ENCODE results near the gene TTC14. TPM values are rescaled to one million over a fixed set of nuclear protein-coding genes. Genes with fewer than 3 reads are reported as not detected.

TTC14 gene
- 10.3 to 18.1 TPM (median 15.0 TPM) in 5 replicates for total RNA-seq (2022; extraction: Qiagen RNA extraction)

GRCh38 chr3:180601688-180602666 is at the start of gene TTC14:
Gene TTC14 (plus strand): TSS chr3:180602163. CDS start chr3:180602262, 99 bp downstream.

Other genes with a start within 250 kb of the TTC14 start
- not detected in 5 replicates for gene CCDC39, start 77.3 kb downstream of the TTC14 start, total RNA-seq (2022; extraction: Qiagen RNA extraction)

All from A549 treated with Hydrocortisone at 1 μM for 4 hours (cell line).